Activated naive CD8-positive, alpha-beta T cell treated with anti-CD3 and anti-CD28 coated beads for 36 hours (primary cell): ENCODE measurements around the gene LIN9. TPM values are rescaled to one million over a fixed set of nuclear protein-coding genes. Genes with fewer than 3 reads are reported as not detected.

ENCODE experiments used
- DNase-seq: peaks from one replicate; pipeline ENCODE4 v3.0.0; 2021
- H3K27ac Mint-ChIP-seq: one replicate; pipeline ENCODE4 v1.8.0; 2022; ENCODE audit warnings: mild to moderate bottlenecking, moderate library complexity, mixed read lengths
- H3K27me3 Mint-ChIP-seq: one replicate; pipeline ENCODE4 v1.8.0; 2022; ENCODE audit warnings: mild to moderate bottlenecking, mixed read lengths
- H3K36me3 Mint-ChIP-seq: one replicate; pipeline ENCODE4 v1.8.0; 2021; ENCODE audit warnings: mild to moderate bottlenecking, mixed read lengths
- H3K4me1 Mint-ChIP-seq: one replicate; pipeline ENCODE4 v1.8.0; 2021; ENCODE audit warnings: mixed read lengths
- H3K4me3 Mint-ChIP-seq: one replicate; pipeline ENCODE4 v1.8.0; 2022; ENCODE audit warnings: mild to moderate bottlenecking, moderate library complexity, mixed read lengths
- H3K9me3 Mint-ChIP-seq: one replicate; pipeline ENCODE4 v1.8.0; 2022; ENCODE audit warnings: mixed read lengths
- total RNA-seq, 2 experiments: library from RNA; stranded (reverse); gene quantifications; one replicate each; pipeline ENCODE4 v1.2.3, GENCODE V29; 2021

LIN9 gene
- total RNA-seq, 2 experiments from 2014 or later: 10.5 to 11.1 TPM

DNA sequence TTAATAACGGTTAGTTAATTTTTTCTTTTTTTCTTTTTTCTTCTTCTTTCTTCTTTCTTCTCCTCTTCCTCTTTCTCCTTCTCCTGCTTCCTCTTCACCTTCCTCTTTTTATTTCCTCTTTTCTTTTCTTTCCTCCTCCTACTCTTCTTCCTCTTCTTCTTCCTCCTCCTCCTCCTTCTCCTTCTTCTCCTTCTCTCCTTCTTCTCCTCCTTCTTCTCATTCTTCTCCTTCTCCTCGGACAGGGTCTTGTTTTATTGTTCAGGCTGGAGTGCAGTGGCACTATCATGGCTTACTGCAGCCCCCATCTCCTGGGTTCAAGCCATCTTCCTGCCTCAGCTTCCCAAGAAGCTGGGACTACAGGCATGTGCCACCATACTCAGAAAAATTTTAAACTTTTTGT lies 109.0 kb downstream of the LIN9 start:
- no peak overlapping the region for H3K4me3 Mint-ChIP-seq
- DNase-seq: no peak
- H3K27me3 Mint-ChIP-seq: peaks cover 3% of the 10 kb centered on the region
- H3K4me1 Mint-ChIP-seq: peaks cover 2% of the 10 kb centered on the region
- no peaks in the 10 kb centered on the region for H3K9me3 Mint-ChIP-seq
- no peak overlapping the region for H3K27ac Mint-ChIP-seq
- no peaks in the 10 kb centered on the region for H3K36me3 Mint-ChIP-seq

- no peak for DNase-seq
- H3K9me3 Mint-ChIP-seq: no peaks in the 10 kb centered on the region
- peaks cover 2% of the 10 kb centered on the region for H3K4me1 Mint-ChIP-seq
- H3K4me3 Mint-ChIP-seq: no peak overlapping the region
- H3K36me3 Mint-ChIP-seq: no peaks in the 10 kb centered on the region
- peaks cover 3% of the 10 kb centered on the region for H3K27me3 Mint-ChIP-seq
- no peak overlapping the region for H3K27ac Mint-ChIP-seq
Measured at GRCh38 chr1:226195144-226195543, 113.8 kb downstream of the LIN9 start.

DNA sequence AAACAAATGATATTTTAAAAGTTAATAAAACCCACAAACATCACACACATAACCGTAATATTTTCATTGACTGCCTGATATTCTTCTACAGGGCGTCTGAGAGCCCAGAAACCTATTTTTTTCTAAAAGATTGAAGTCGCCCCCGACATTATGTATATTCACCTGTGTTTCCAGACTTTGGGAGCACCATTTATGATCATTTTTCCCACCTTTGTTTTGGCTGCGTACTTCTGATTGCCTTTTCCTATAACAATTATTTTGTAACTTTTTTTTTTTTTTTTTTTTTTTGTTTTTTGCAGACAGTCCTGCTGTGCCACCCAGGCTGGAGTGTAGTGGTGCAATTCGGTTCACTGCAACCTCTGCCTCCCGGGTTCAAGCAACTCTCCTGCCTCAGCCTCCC lies 121.6 kb downstream of the LIN9 start:
- Mint-ChIP-seq H3K9me3 (no peaks in the 10 kb centered on the region), H3K4me1 (peaks cover 20% of the 10 kb centered on the region), H3K4me3 (peak overlapping the region; percentile 52), H3K36me3 (peaks cover 14% of the 10 kb centered on the region), H3K27me3 (no peaks in the 10 kb centered on the region), H3K27ac (peak overlapping the region; percentile 80)
- DNase-seq: no peak

DNA sequence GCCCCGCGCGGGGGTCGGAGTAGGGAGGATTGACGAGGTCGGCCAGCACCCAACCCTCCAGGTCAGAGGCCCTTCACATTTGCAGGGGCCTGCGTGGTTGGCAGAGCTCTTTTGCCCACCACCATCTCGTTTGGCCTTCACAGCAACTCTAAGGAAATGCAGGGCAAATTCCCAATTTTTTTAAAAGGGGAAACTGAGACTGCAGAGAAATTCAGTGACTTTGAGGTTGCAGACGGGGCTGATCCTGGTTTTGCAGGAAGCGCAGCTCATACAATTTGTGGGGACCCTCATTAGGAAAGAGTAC lies 122.0 kb downstream of the LIN9 start:
- Mint-ChIP-seq H3K4me3 (peak overlapping the region; percentile 89), H3K27ac (peak overlapping the region; percentile 80), H3K9me3 (no peaks in the 10 kb centered on the region), H3K27me3 (no peaks in the 10 kb centered on the region), H3K36me3 (peaks cover 14% of the 10 kb centered on the region), H3K4me1 (peaks cover 22% of the 10 kb centered on the region)
- no peak for DNase-seq

DNA sequence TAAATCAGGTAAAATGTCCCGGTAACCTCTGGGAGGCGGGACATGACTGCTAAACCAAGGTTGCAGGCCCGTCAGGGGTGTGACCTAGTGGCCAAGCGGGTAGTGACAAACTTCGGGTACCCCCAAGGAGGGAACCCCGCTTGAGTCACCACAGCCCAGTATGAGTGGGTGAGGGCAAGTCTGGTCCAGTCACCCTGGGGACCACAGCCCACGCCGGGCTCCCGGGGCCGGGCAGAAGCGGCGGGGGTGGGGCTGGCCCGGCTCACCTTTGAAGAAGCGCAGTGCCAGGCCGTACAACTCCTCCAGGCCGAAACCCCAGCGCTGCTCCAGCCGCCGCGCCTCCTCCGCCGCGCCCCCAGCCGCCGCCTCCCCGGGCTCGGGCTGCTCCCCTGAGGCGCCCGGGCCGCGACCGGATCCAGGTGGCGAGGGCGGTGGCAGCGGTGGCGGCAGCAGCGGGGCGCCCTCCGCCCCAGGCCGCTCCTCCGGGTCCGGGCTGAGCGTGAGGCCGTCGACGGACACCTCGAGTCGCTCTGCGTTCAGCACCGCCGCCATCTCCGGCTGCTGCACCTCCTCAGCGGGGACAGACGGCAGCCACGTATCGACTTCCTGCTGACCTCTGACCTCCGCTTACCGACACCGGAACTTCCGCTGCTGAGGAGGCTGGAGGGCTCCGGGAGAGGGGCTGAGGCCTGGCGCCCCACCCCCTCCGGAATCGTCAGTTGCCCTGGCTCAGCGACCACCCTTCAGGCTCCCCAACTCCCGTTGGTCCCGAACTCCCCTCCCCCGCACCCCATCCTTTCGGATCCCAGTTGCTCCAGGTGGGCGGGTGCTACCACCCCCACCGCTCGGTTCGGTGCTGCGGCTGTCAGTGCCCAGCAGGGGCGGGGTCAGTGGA lies 122.6 kb downstream of the LIN9 start, which contains the start of gene ACBD3:
Gene ACBD3, minus strand, starts transcription at position 618 of the 895 bp plus-strand sequence. Its CDS starts 66 bp downstream, at position 552.
- Mint-ChIP-seq H3K4me3 (peak within 1 kb of the TSS; percentile 94), H3K4me1 (peaks cover 28% of the 10 kb centered on the region), H3K36me3 (peaks cover 15% of the 10 kb centered on the region), H3K27ac (peak within 1 kb of the TSS; percentile 87), H3K9me3 (no peaks in the 10 kb centered on the region), H3K27me3 (no peaks in the 10 kb centered on the region)
- DNase-seq: peak; percentile 86

GRCh38 chr1:226185141-226186036 lies 123.6 kb downstream of the LIN9 start:
- Mint-ChIP-seq H3K4me1 (peaks cover 32% of the 10 kb centered on the region), H3K27me3 (no peaks in the 10 kb centered on the region), H3K9me3 (no peaks in the 10 kb centered on the region), H3K27ac (peak overlapping the region; percentile 87), H3K4me3 (peak overlapping the region; percentile 94), H3K36me3 (peaks cover 15% of the 10 kb centered on the region)
- DNase-seq: no peak

DNA sequence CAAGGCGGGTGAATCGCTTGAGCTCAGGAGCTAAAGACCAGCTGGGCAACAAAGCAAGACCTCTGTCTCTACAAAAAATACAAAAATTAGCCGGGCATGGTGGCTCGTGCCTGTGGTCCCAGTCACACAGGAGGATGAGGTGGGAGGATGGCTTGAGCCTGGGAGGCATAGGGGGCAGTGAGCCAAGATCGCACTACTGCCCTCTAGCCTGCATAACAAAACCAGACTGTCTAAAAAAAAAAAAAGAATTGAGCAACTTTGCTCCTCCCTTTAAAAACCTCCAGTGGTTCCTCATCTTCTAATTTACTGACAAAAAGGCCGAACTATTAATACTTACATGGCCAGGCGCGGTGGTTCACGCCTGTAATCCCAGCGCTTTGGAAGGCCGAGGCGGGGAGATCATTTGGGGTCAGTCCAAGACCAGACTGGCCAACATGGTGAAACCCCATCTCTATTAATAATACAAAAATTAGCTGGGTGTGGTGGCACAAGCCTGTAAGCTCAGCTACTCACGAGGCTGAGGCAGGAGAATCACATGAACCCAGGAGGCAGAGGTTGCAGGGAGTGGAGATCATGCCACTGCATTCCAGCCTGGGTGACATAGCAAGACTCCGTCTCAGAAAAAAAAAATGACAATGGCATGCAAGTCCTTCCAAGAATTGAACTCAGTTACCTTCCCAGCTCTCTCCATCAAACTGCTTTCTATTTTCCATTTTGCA lies 126.8 kb downstream of the LIN9 start:
- Mint-ChIP-seq H3K4me1 (peaks cover 46% of the 10 kb centered on the region), H3K36me3 (peaks cover 30% of the 10 kb centered on the region), H3K27me3 (no peaks in the 10 kb centered on the region), H3K9me3 (peaks cover 2% of the 10 kb centered on the region), H3K4me3 (no peak overlapping the region), H3K27ac (peak overlapping the region; percentile 49)
- DNase-seq: no peak

Other genes starting within 250 kb of the LIN9 start
- 100 to 1,000 TPM; 342 to 363 TPM for gene H3-3A, start 246.4 kb downstream of the LIN9 start, total RNA-seq
- gene ACBD3, start 122.4 kb downstream of the LIN9 start, total RNA-seq: 10 to 100 TPM; 19.2 to 19.7 TPM
- under 1 TPM in 1 of 2 experiments, not detected in 1; 0.10 TPM for gene MIXL1, start 85.5 kb downstream of the LIN9 start, total RNA-seq
- gene PARP1, start 98.9 kb upstream of the LIN9 start, total RNA-seq: 100 to 1,000 TPM; 226 to 228 TPM
- not detected for gene STUM, start 239.6 kb upstream of the LIN9 start, total RNA-seq